GM10266 (cell line): ENCODE data around the gene ERBB4.

Experiments used
- DNase-seq: peaks from one replicate; pipeline ENCODE4 v3.0.0; 2012; ENCODE audit errors: extremely low spot score
- CTCF ChIP-seq: IDR thresholded peaks from 2 replicates; pipeline ENCODE4 v1.5.1; 2012; ENCODE audit warnings: mild to moderate bottlenecking, low read depth; ENCODE audit not compliant: control insufficient read depth, insufficient read depth; ENCODE audit errors: missing control alignments

ERBB4 gene

GRCh38 chr2:212099658-212100057, 438.9 kb downstream of the ERBB4 start:
- DNase-seq = no peak
- no peak for TF ChIP-seq CTCF

DNA sequence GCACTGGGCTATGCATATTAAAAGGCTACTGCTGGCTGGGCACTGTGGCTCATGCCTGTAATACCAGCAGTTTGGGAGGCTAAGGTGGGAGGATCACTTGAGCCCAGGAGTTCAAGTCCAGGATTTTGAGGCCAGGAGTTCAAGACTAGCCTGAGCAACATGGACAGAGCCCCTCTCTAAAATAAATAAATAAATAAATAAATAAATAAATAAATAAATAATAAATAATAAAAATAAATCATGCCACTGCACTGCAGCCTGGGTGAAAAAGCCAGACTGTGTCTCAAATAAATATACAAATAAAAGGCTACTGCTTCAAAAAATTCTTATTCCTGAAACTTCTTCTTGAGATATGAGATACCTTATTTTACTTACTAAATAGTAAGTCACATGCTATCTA, 439.6 kb downstream of the ERBB4 start:
- no peak for TF ChIP-seq CTCF
- no peak for DNase-seq

DNA sequence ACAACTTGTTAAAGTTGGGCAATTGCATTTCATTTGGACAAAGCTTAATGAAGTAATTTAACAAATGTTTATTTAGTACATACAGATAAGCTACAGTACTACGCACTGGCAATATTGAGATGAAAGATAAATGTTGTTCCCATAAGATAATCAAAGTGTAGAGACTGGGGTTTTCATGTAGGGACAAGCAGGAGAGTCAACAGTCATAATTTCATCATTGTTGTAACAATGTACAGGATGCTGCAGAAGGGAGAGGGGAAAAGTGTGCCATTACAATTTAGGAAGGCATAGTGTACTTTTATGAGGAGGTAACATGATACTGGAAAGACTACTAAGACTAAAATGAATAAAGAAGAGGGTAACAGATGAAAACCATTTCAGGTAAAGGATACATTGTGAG, 441.6 kb downstream of the ERBB4 start:
- no peak for TF ChIP-seq CTCF
- DNase-seq = no peak

- no peak for TF ChIP-seq CTCF
- no peak for DNase-seq
These were observed 448.7 kb downstream of the ERBB4 start for GRCh38 chr2:212089873-212090272.

DNA sequence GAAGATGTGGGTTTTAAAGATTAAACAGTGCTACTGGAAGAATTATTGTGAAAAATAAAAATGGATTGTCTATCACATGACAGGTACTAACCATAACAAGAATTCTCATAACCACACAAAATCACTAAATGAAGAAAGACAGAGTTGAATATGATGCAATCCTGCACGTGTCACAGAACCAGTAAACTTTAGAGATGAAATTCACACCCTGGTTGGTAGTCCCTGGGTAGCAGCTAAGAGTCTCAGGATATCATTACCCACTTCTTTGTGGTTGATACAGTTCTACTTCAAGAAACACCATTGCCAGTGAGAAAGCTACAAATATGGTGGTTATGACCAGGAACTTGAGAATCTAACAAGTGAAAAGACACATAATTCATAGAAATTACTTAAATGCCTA, 450.2 kb downstream of the ERBB4 start:
- no peak for TF ChIP-seq CTCF
- no peak for DNase-seq

GRCh38 chr2:212083492-212083891, 455.1 kb downstream of the ERBB4 start:
- no peak for DNase-seq
- no peak for TF ChIP-seq CTCF

DNA sequence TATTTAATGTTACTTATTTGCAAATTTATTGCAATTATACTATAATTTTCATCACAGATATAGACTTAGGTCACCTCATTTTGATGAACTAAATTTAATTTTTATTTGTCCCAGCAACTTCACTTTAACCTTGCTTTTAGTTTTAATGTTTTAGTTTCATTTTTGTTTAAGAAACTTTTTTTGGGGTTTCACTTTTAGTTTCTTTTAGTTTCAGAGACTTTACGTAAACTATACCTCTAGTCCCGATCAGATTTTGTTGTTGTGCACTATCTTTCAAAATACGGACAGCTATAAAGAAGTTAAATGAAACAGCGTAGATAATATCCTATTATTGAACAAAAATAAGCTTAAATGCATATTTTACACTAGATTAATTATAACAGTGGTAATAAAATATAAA, 460.5 kb downstream of the ERBB4 start:
- DNase-seq = peak; percentile 6
- TF ChIP-seq CTCF = no peak
